Coronary artery (tissue), 2 donors: ENCODE results near the gene KCNK6.

ENCODE experiments used
- DNase-seq: peaks from one replicate; pipeline ENCODE4 v3.0.0-alpha.2; 2017; ENCODE audit warnings: low spot score
- H3K27ac ChIP-seq, 2 donors: fragments of 200-600 bp; sonication (generic); one replicate each; pipeline ENCODE4 v1.5.1; 2016 to 2019
- H3K4me3 ChIP-seq: fragments of 200-600 bp; sonication (generic); 2 replicates; pipeline ENCODE4 v1.5.1; 2016; ENCODE audit warnings: mild to moderate bottlenecking, moderate library complexity
- CTCF ChIP-seq: fragments of 200-600 bp; sonication (generic); IDR thresholded peaks from one replicate; pipeline ENCODE4 v1.5.1; 2019; ENCODE audit warnings: antibody characterized with exemption

Gene KCNK6

GRCh38 chr19:38294090-38294489 is 25.6 kb upstream of the KCNK6 start:
- no peak overlapping the region for H3K27ac ChIP-seq
- no peak for TF ChIP-seq CTCF
- DNase-seq: no peak
- no peak overlapping the region for H3K4me3 ChIP-seq

- Histone ChIP-seq H3K4me3 (no peak overlapping the region), H3K27ac (peak overlapping the region; percentile 42 to 66)
- no peak for DNase-seq
- TF ChIP-seq CTCF: no peak
Measured at GRCh38 chr19:38298821-38299680, 20.6 kb upstream of the KCNK6 start.

- H3K4me3 ChIP-seq: no peak within 1 kb of the TSS
- no peak within 1 kb of the TSS for H3K27ac ChIP-seq
- TF ChIP-seq CTCF: no peak
- no peak for DNase-seq
Measured at GRCh38 chr19:38303517-38304351, 15.9 kb upstream of the KCNK6 start, which contains the start of gene C19orf33. C19orf33 (plus strand) TSS chr19:38304251; CDS start chr19:38304262, 11 bp downstream.

- TF ChIP-seq CTCF: no peak
- Histone ChIP-seq H3K4me3 (no peak overlapping the region), H3K27ac (no peak overlapping the region)
- DNase-seq: no peak
Measured at GRCh38 chr19:38304352-38304865, 15.2 kb upstream of the KCNK6 start.

GRCh38 chr19:38304866-38305429 is 14.7 kb upstream of the KCNK6 start:
- no peak overlapping the region for H3K4me3 ChIP-seq
- no peak for DNase-seq
- no peak for TF ChIP-seq CTCF
- no peak overlapping the region for H3K27ac ChIP-seq

- Histone ChIP-seq H3K4me3 (no peak overlapping the region), H3K27ac (no peak overlapping the region)
- TF ChIP-seq CTCF: no peak
- no peak for DNase-seq
Measured at GRCh38 chr19:38306236-38306635, 13.4 kb upstream of the KCNK6 start.
